22Rv1 (cell line): ENCODE results near the gene THEM5.
"Not testable (repeated sequence)": the region's sequence is repeated elsewhere in the genome, so short reads cannot be mapped to it uniquely, and the experiment has no call there.

Experiments used
- CTCF ChIP-seq: fragments of 450-650 bp; IDR thresholded peaks from 2 replicates; pipeline ENCODE4 v1.5.1; 2017; ENCODE audit warnings: mild to moderate bottlenecking
- ZFX ChIP-seq: fragments of 450-650 bp; IDR thresholded peaks from 2 replicates; pipeline ENCODE4 v1.6.1; 2017; ENCODE audit warnings: antibody characterized with exemption, borderline replicate concordance

GRCh38 chr1:151855516-151855915 lies 2.0 kb upstream of the THEM5 start:
- TF ChIP-seq CTCF, ZFX: not testable (repeated sequence)
